ENCODE measurements around the gene AMFR. TPM values are rescaled to one million over a fixed set of nuclear protein-coding genes. Genes with fewer than 3 reads are reported as not detected.

The AMFR gene
- total and polyA plus RNA-seq, 2 of the 13 experiments (the other 11 are each of a cell fraction or from before 2014, with no cell fraction given), result 52.9 to 108 TPM

DNA sequence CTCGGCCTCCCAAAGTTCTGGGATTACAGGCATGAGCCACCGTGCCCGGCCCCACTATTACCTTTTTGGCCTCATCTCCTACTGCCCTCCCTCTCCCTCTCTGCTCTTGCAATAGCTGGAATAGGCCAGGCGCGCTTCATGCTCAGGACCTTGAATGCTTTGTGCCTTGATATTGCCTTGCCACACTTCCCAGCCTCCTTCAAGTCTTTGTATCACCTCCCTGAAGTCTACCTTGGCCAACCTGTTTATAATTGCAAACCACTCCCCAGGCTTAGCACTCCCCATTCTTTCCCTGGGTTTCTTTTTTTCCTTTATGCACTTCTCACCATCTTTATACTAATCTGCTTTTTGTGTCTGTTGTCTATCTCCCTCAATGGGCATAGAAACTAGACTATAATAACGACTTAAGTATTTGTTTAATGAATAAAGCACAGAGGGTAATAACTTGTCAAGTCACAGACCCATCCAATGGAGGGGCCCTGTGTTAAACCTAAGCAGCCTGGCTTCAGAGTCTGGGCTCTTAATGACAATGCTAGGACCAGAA is 32.7 kb upstream of the AMFR start:
- ATAC-seq, result no peak

More for the DNA sequence above, 32.7 kb upstream of the AMFR start:
- intact Hi-C loops (cut with micrococcal nuclease; ENCODE audit: unreplicated experiment) (no loop called here), in situ Hi-C loops (cut with HindIII; ENCODE audit: extremely low pct_ligation_motif_present, low pct_unique_long_range_greater_than_20kb) (no loop called here)
- no peak overlapping the region for H3K4me3 ChIP-seq (replicated peaks in 1 of 3; ENCODE audit: insufficient read depth in 1 of 3, low read depth in 2 of 3, low read length in 3 of 3)
- POLR2A ChIA-PET, result no interaction called here
- no peak overlapping the region for H3K4me2 ChIP-seq (ENCODE audit: low read depth, low read length)
- H4K20me1 ChIP-seq (ENCODE audit: insufficient read depth, low read length), result no peaks in the 10 kb centered on the region
- no peak for DNase-seq (ENCODE audit: low spot score)
- CTCF ChIA-PET (ENCODE audit: low intra/inter-chr PET ratio, low total read pairs), result no interaction called here
- no peaks in the 10 kb centered on the region for H3K9me3 ChIP-seq (ENCODE audit: low read length)
- BruUV-seq (replicated peaks), result no TSS peak
- TF ChIP-seq SOX6 (IDR thresholded peaks at IDR 0.05) (no peak), SOX6 (CRISPR knock-in tag; IDR thresholded peaks at IDR 0.05) (no peak), ZMYM3 (CRISPR knock-in tag; IDR thresholded peaks at IDR 0.05) (no peak), SNRNP70 (IDR thresholded peaks at IDR 0.05; ENCODE audit: low read depth, low read length) (no peak), HDAC1 (CRISPR knock-in tag; IDR thresholded peaks at IDR 0.05) (no peak), RBM39 (IDR thresholded peaks at IDR 0.05; ENCODE audit: low read depth, low read length, poor library complexity, severe bottlenecking) (no peak), KLF11 (CRISPR knock-in tag; IDR thresholded peaks at IDR 0.05) (no peak)
- TF ChIP-seq, protein P1, sequence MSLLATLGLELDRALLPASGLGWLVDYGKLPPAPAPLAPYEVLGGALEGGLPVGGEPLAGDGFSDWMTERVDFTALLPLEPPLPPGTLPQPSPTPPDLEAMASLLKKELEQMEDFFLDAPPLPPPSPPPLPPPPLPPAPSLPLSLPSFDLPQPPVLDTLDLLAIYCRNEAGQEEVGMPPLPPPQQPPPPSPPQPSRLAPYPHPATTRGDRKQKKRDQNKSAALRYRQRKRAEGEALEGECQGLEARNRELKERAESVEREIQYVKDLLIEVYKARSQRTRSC (CRISPR knock-in tag; IDR thresholded peaks at IDR 0.05; ENCODE audit: low read depth), result no peak
- TF ChIP-seq, protein P2, sequence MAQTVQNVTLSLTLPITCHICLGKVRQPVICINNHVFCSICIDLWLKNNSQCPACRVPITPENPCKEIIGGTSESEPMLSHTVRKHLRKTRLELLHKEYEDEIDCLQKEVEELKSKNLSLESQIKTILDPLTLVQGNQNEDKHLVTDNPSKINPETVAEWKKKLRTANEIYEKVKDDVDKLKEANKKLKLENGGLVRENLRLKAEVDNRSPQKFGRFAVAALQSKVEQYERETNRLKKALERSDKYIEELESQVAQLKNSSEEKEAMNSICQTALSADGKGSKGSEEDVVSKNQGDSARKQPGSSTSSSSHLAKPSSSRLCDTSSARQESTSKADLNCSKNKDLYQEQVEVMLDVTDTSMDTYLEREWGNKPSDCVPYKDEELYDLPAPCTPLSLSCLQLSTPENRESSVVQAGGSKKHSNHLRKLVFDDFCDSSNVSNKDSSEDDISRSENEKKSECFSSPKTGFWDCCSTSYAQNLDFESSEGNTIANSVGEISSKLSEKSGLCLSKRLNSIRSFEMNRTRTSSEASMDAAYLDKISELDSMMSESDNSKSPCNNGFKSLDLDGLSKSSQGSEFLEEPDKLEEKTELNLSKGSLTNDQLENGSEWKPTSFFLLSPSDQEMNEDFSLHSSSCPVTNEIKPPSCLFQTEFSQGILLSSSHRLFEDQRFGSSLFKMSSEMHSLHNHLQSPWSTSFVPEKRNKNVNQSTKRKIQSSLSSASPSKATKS (CRISPR knock-in tag; IDR thresholded peaks at IDR 0.05), result no peak
- TF ChIP-seq, protein P3, sequence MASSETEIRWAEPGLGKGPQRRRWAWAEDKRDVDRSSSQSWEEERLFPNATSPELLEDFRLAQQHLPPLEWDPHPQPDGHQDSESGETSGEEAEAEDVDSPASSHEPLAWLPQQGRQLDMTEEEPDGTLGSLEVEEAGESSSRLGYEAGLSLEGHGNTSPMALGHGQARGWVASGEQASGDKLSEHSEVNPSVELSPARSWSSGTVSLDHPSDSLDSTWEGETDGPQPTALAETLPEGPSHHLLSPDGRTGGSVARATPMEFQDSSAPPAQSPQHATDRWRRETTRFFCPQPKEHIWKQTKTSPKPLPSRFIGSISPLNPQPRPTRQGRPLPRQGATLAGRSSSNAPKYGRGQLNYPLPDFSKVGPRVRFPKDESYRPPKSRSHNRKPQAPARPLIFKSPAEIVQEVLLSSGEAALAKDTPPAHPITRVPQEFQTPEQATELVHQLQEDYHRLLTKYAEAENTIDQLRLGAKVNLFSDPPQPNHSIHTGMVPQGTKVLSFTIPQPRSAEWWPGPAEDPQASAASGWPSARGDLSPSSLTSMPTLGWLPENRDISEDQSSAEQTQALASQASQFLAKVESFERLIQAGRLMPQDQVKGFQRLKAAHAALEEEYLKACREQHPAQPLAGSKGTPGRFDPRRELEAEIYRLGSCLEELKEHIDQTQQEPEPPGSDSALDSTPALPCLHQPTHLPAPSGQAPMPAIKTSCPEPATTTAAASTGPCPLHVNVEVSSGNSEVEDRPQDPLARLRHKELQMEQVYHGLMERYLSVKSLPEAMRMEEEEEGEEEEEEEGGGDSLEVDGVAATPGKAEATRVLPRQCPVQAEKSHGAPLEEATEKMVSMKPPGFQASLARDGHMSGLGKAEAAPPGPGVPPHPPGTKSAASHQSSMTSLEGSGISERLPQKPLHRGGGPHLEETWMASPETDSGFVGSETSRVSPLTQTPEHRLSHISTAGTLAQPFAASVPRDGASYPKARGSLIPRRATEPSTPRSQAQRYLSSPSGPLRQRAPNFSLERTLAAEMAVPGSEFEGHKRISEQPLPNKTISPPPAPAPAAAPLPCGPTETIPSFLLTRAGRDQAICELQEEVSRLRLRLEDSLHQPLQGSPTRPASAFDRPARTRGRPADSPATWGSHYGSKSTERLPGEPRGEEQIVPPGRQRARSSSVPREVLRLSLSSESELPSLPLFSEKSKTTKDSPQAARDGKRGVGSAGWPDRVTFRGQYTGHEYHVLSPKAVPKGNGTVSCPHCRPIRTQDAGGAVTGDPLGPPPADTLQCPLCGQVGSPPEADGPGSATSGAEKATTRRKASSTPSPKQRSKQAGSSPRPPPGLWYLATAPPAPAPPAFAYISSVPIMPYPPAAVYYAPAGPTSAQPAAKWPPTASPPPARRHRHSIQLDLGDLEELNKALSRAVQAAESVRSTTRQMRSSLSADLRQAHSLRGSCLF (CRISPR knock-in tag; IDR thresholded peaks at IDR 0.05; ENCODE audit: borderline replicate concordance), result no peak
- H3K36me3 ChIP-seq (replicated peaks in 1 of 2; ENCODE audit: control insufficient read depth in 1 of 2, insufficient read depth in 2 of 2, low read length in 2 of 2), result peaks cover 18 to 88% of the 10 kb centered on the region in 2 experiments
- H3K79me2 ChIP-seq (ENCODE audit: insufficient read depth, low read length), result peaks cover 9% of the 10 kb centered on the region
- H3K27me3 ChIP-seq (ENCODE audit: control insufficient read depth in 1 of 2, insufficient read depth in 2 of 2, low read length in 2 of 2), result no peaks in the 10 kb centered on the region
- no peak overlapping the region for H2AFZ ChIP-seq (ENCODE audit: low read length)
- no peak overlapping the region for H3K27ac ChIP-seq (ENCODE audit: extremely low read length, insufficient read depth, low read length)
- WGBS (ENCODE audit: low lambda C conversion rate), result 96% methylated on average over 6 of the region's 6 CpGs
- H3K4me1 ChIP-seq (ENCODE audit: insufficient read depth, low read length), result peaks cover 8% of the 10 kb centered on the region
- FAIRE-seq, result no peak
- no peak overlapping the region for H3K9ac ChIP-seq (ENCODE audit: insufficient read depth, low read depth, low read length)
